HepG2 (cell line): ENCODE results near the gene C1orf87.

ENCODE experiments used
- BHLHE40 ChIP-seq: IDR thresholded peaks from 2 replicates; pipeline ENCODE4 v1.6.1; 2011; ENCODE audit warnings: low read length, improper control_type of control experiment
- CEBPZ ChIP-seq: IDR thresholded peaks from 2 replicates; pipeline ENCODE4 v1.6.1; 2012; ENCODE audit warnings: low read length, improper control_type of control experiment
- KAT7 ChIP-seq: IDR thresholded peaks from 2 replicates; pipeline ENCODE4 v1.6.1; 2018; ENCODE audit warnings: borderline replicate concordance, missing compliant biosample characterization
- POLR2A ChIP-seq, 2 experiments: IDR thresholded peaks; 2 replicates each; pipeline ENCODE4 v1.6.1; 2011; ENCODE audit warnings: low read depth in 2 of 2, low read length in 2 of 2, mild to moderate bottlenecking in 1 of 2, moderate library complexity in 1 of 2; ENCODE audit not compliant: insufficient read depth in 1 of 2
- REST ChIP-seq, 2 experiments: IDR thresholded peaks; 2 replicates each; pipeline ENCODE4 v1.6.1; 2011 to 2012; ENCODE audit warnings: low read length in 2 of 2, borderline replicate concordance in 1 of 2, low read depth in 1 of 2, mild to moderate bottlenecking in 1 of 2, moderate library complexity in 1 of 2
- ZNF644 ChIP-seq: IDR thresholded peaks from 2 replicates; pipeline ENCODE4 v1.6.1; 2016; ENCODE audit warnings: low read depth

DNA sequence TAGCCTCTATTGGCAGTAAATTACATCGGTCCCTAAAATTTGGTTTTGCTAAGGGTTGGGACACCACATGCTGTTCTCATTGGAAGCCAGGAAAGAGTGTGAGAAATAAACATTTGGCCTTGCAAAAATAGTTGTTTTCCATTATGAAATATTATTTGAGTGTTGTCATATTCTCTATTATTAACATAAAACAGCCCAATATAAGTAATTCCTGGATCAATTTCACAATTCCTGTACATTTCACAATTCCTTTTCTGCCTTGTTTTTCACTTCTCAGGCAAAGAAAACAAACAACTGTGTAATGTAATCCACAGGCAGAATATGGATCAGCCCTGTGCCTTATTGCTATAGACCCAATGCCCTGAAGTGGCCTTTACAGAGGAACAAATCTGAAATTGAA, 40.5 kb downstream of the C1orf87 start:
- TF ChIP-seq REST (IDR thresholded peaks at IDR 0.05; ENCODE audit: borderline replicate concordance in 1 of 2, low read depth in 1 of 2, low read length in 2 of 2) (no peak), BHLHE40 (no peak), CEBPZ (no peak), POLR2A (IDR thresholded peaks at IDR 0.05; ENCODE audit: insufficient read depth in 1 of 2, low read depth in 2 of 2, low read length in 2 of 2) (no peak), KAT7 (CRISPR knock-in tag) (no peak), ZNF644 (no peak)
